Neuronal stem cell (in vitro differentiated cells): ENCODE results near the gene AP1S3.

Experiments
- DNase-seq: peaks from one replicate; pipeline ENCODE4 v3.0.0-alpha.2; 2013; ENCODE audit warnings: low spot score
- H2AFZ ChIP-seq: one replicate; pipeline ENCODE4 v1.6.1; 2013; ENCODE audit warnings: mild to moderate bottlenecking, low read length, inconsistent platforms
- H2AK5ac ChIP-seq: 2 replicates; pipeline ENCODE4 v1.6.1; 2013; ENCODE audit warnings: low read depth, mild to moderate bottlenecking, inconsistent platforms, low read length, moderate library complexity, mixed read lengths
- H2BK120ac ChIP-seq: 2 replicates; pipeline ENCODE4 v1.6.1; 2013; ENCODE audit warnings: low read depth, mild to moderate bottlenecking, inconsistent platforms, low read length, moderate library complexity, mixed read lengths
- H2BK12ac ChIP-seq: one replicate; pipeline ENCODE4 v1.6.1; 2013; ENCODE audit warnings: low read length, inconsistent platforms
- H2BK15ac ChIP-seq: 2 replicates; pipeline ENCODE4 v1.6.1; 2013; ENCODE audit warnings: mild to moderate bottlenecking, low read length, inconsistent platforms, mixed read lengths
- H2BK5ac ChIP-seq: one replicate; pipeline ENCODE4 v1.6.1; 2013; ENCODE audit warnings: inconsistent platforms, mild to moderate bottlenecking, low read length, moderate library complexity
- H3K14ac ChIP-seq: one replicate; pipeline ENCODE4 v1.6.1; 2013; ENCODE audit warnings: low read length, inconsistent platforms
- H3K18ac ChIP-seq: 2 replicates; pipeline ENCODE4 v1.6.1; 2013; ENCODE audit warnings: low read length, inconsistent platforms
- H3K23ac ChIP-seq: 2 replicates; pipeline ENCODE4 v1.6.1; 2013; ENCODE audit warnings: low read depth, mild to moderate bottlenecking, mixed read lengths, low read length, inconsistent platforms; ENCODE audit not compliant: poor library complexity
- H3K27ac ChIP-seq: replicated peaks from 3 replicates; pipeline ENCODE4 v1.5.1; 2013; ENCODE audit warnings: low read length, inconsistent platforms
- H3K27me3 ChIP-seq, 3 experiments: 2 replicates each; pipeline ENCODE4 v1.6.1; 2013; ENCODE audit warnings: low read length in 3 of 3, mild to moderate bottlenecking in 2 of 3, inconsistent platforms in 1 of 3, low read depth in 1 of 3, mixed read lengths in 1 of 3, moderate library complexity in 1 of 3; ENCODE audit not compliant: control insufficient read depth in 3 of 3, insufficient read depth in 3 of 3
- H3K36me3 ChIP-seq, 2 donors: replicated peaks in 1 of 2; 2 replicates each; pipeline ENCODE4 v1.6.1; 2013; ENCODE audit warnings: low read length in 2 of 2; ENCODE audit not compliant: control insufficient read depth in 2 of 2, insufficient read depth in 2 of 2
- H3K4ac ChIP-seq: 2 replicates; pipeline ENCODE4 v1.6.1; 2013; ENCODE audit warnings: inconsistent platforms, mild to moderate bottlenecking, low read length, moderate library complexity
- H3K4me1 ChIP-seq, 2 donors: 1 replicate in 1 of 2; 2 replicates in 1 of 2; pipeline ENCODE4 v1.6.1; 2013; ENCODE audit warnings: low read length in 2 of 2, low read depth in 1 of 2; ENCODE audit not compliant: control insufficient read depth in 2 of 2, insufficient read depth in 1 of 2
- H3K4me2 ChIP-seq: one replicate; pipeline ENCODE4 v1.6.1; 2013; ENCODE audit warnings: mild to moderate bottlenecking, low read length, inconsistent platforms; ENCODE audit not compliant: insufficient read depth, poor library complexity, severe bottlenecking
- H3K4me3 ChIP-seq, 2 donors: 2 replicates each; pipeline ENCODE4 v1.5.1; 2013; ENCODE audit warnings: low read length in 2 of 2, mild to moderate bottlenecking in 2 of 2, inconsistent platforms in 1 of 2, moderate library complexity in 1 of 2
- H3K79me1 ChIP-seq: one replicate; pipeline ENCODE4 v1.6.1; 2013; ENCODE audit warnings: low read depth, mild to moderate bottlenecking, inconsistent platforms, low read length, moderate library complexity
- H3K9ac ChIP-seq: one replicate; pipeline ENCODE4 v1.6.1; 2013; ENCODE audit warnings: mild to moderate bottlenecking, low read depth, low read length, inconsistent platforms; ENCODE audit not compliant: poor library complexity
- H3K9me3 ChIP-seq, 2 donors: replicated peaks in 1 of 2; 2 replicates each; pipeline versions ENCODE3 to v1.6.1; 2013; ENCODE audit warnings: low read length in 2 of 2, mild to moderate bottlenecking in 2 of 2, inconsistent platforms in 1 of 2, low read depth in 1 of 2, mixed read lengths in 1 of 2, moderate library complexity in 1 of 2; ENCODE audit not compliant: control insufficient read depth in 2 of 2, insufficient read depth in 1 of 2
- H4K8ac ChIP-seq: one replicate; pipeline ENCODE4 v1.6.1; 2013; ENCODE audit warnings: low read depth, mild to moderate bottlenecking, inconsistent platforms, low read length, moderate library complexity
- H4K91ac ChIP-seq: one replicate; pipeline ENCODE4 v1.6.1; 2013; ENCODE audit warnings: low read length, low read depth, mild to moderate bottlenecking, inconsistent platforms; ENCODE audit not compliant: poor library complexity
- WGBS, 2 donors: extraction: QIAGEN DNeasy Blood & Tissue Kit; methylation state at CpG; one replicate each; pipeline ENCODE4 v1.1.7; 2013; ENCODE audit warnings: missing lambda C conversion rate in 2 of 2, mixed read lengths in 1 of 2; ENCODE audit not compliant: insufficient read length in 2 of 2, insufficient replicate concordance in 1 of 2; ENCODE audit errors: extremely low coverage in 2 of 2; 5-methylcytosine and 5-hydroxymethylcytosine counted together

Gene AP1S3

GRCh38 chr2:223859070-223859469, 21.7 kb upstream of the AP1S3 start:
- Histone ChIP-seq H3K14ac (no peak overlapping the region), H2AK5ac (no peak overlapping the region), H4K8ac (no peak overlapping the region), H3K23ac (no peak overlapping the region), H2BK12ac (no peak overlapping the region), H3K27me3 (no peaks in the 10 kb centered on the region), H3K4ac (no peak overlapping the region), H3K27ac (no peak overlapping the region), H4K91ac (no peak overlapping the region), H3K79me1 (no peaks in the 10 kb centered on the region), H2BK15ac (no peak overlapping the region), H3K4me1 (peaks cover 0 to 3% of the 10 kb centered on the region in 2 donors), H3K9me3 (no peaks in the 10 kb centered on the region), H3K18ac (no peak overlapping the region), H2BK5ac (no peak overlapping the region), H3K9ac (no peak overlapping the region), H2BK120ac (no peak overlapping the region), H3K4me2 (no peak overlapping the region), H3K36me3 (no peaks in the 10 kb centered on the region), H3K4me3 (no peak overlapping the region), H2AFZ (no peak overlapping the region)
- DNase-seq: no peak
- WGBS, 2 donors: no CpG with 5 or more reads among the region's 3 CpGs

- DNase-seq: no peak
- no peak overlapping the region for H3K27ac ChIP-seq
- no peak overlapping the region for H3K18ac ChIP-seq
- H3K79me1 ChIP-seq: no peaks in the 10 kb centered on the region
- H3K4me1 ChIP-seq: peaks cover 0 to 3% of the 10 kb centered on the region in 2 donors
- H3K36me3 ChIP-seq: no peaks in the 10 kb centered on the region
- H3K9me3 ChIP-seq: no peaks in the 10 kb centered on the region
- no peak overlapping the region for H3K4ac ChIP-seq
- H3K27me3 ChIP-seq: no peaks in the 10 kb centered on the region
- H2AFZ ChIP-seq: no peak overlapping the region
- no peak overlapping the region for H3K23ac ChIP-seq
- no peak overlapping the region for H2BK12ac ChIP-seq
- no peak overlapping the region for H2BK15ac ChIP-seq
- H4K91ac ChIP-seq: no peak overlapping the region
- no peak overlapping the region for H3K9ac ChIP-seq
- H4K8ac ChIP-seq: no peak overlapping the region
- no peak overlapping the region for H2AK5ac ChIP-seq
- H3K14ac ChIP-seq: no peak overlapping the region
- H3K4me3 ChIP-seq: no peak overlapping the region
- no peak overlapping the region for H3K4me2 ChIP-seq
- H2BK5ac ChIP-seq: no peak overlapping the region
- WGBS, 2 donors: no CpG with 5 or more reads among the region's 5 CpGs
- no peak overlapping the region for H2BK120ac ChIP-seq
Measured at GRCh38 chr2:223856584-223856983, 19.2 kb upstream of the AP1S3 start.

DNA sequence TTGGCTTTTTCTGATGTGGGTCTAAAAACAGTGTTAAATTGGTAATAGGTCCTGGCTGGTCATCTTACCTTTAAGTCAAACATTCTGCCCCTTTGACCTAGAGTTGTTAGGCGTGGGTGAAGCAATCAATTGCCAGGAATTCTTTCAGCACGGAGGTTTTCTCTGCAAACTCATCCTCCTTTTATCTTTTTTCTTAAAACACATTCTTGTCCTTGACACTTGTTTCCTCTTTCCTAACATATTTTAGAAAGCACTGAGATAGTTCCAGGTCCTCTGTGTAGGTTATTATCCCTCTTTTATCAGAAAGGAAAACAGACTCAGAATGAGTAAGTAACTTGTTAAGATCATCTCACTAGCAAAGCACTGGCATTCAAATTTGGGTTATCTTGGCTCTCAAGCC, 18.6 kb upstream of the AP1S3 start:
- WGBS, 2 donors: no CpG with 5 or more reads among the region's 2 CpGs

DNA sequence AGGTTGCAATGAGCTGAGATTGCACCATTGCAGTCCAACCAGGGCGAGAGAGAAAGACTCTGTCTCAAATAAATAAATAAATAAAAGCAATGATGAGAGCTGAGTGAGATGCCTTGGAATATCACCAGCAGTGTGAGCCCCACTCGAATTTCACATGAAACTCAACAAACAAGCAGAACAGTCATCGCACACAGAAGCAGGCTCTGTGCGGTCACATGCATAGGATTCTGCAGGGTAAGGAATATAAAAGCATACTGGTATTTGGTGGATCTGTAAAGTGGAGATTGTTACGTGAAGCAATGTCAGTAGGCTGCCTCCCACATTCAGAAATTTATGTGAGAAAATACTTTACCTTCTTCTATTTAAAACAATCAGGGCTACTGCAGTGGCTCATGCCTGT, 18.0 kb upstream of the AP1S3 start:
- H3K18ac ChIP-seq: no peak overlapping the region
- no peak overlapping the region for H3K9ac ChIP-seq
- no CpG with 5 or more reads among the region's 5 CpGs for WGBS, 2 donors
- H3K4me1 ChIP-seq: peaks cover 0 to 3% of the 10 kb centered on the region in 2 donors
- no peaks in the 10 kb centered on the region for H3K27me3 ChIP-seq
- H4K8ac ChIP-seq: no peak overlapping the region
- no peak overlapping the region for H4K91ac ChIP-seq
- H3K27ac ChIP-seq: no peak overlapping the region
- H3K23ac ChIP-seq: no peak overlapping the region
- H3K9me3 ChIP-seq: peaks cover 0 to 4% of the 10 kb centered on the region in 2 donors
- no peaks in the 10 kb centered on the region for H3K79me1 ChIP-seq
- no peak overlapping the region for H2BK5ac ChIP-seq
- H3K14ac ChIP-seq: no peak overlapping the region
- H3K36me3 ChIP-seq: no peaks in the 10 kb centered on the region
- H2AK5ac ChIP-seq: no peak overlapping the region
- H2BK120ac ChIP-seq: no peak overlapping the region
- no peak overlapping the region for H2BK12ac ChIP-seq
- H3K4ac ChIP-seq: no peak overlapping the region
- H3K4me3 ChIP-seq: no peak overlapping the region
- no peak overlapping the region for H3K4me2 ChIP-seq
- no peak overlapping the region for H2BK15ac ChIP-seq
- H2AFZ ChIP-seq: no peak overlapping the region
- DNase-seq: no peak

More for the DNA sequence above, 18.6 kb upstream of the AP1S3 start:
- Histone ChIP-seq H4K91ac (no peak overlapping the region), H3K9ac (no peak overlapping the region), H3K23ac (no peak overlapping the region), H3K4ac (no peak overlapping the region), H3K4me3 (no peak overlapping the region), H3K18ac (no peak overlapping the region), H2BK12ac (no peak overlapping the region), H2AK5ac (no peak overlapping the region), H2BK15ac (no peak overlapping the region), H3K9me3 (no peaks in the 10 kb centered on the region), H3K4me2 (no peak overlapping the region), H4K8ac (no peak overlapping the region), H3K36me3 (no peaks in the 10 kb centered on the region), H3K4me1 (peaks cover 0 to 3% of the 10 kb centered on the region in 2 donors), H3K27ac (no peak overlapping the region), H3K79me1 (no peaks in the 10 kb centered on the region), H2BK5ac (no peak overlapping the region), H2AFZ (no peak overlapping the region), H3K27me3 (no peaks in the 10 kb centered on the region), H2BK120ac (no peak overlapping the region), H3K14ac (no peak overlapping the region)
- no peak for DNase-seq
